Osteoblast (primary cell): ENCODE data around the gene CNKSR3. TPM values are rescaled to one million over a fixed set of nuclear protein-coding genes. Genes with fewer than 3 reads are reported as not detected.

ENCODE experiments used
- DNase-seq: peaks from one replicate; pipeline ENCODE4 v3.0.0; 2011; ENCODE audit warnings: low spot score, mixed read lengths; ENCODE audit not compliant: insufficient read length; ENCODE audit errors: missing footprints
- H2AFZ ChIP-seq: 2 replicates; pipeline ENCODE4 v1.6.0; 2011; ENCODE audit warnings: mild to moderate bottlenecking, low read length
- H3K27ac ChIP-seq: 2 replicates; pipeline ENCODE4 v1.5.1; 2011; ENCODE audit warnings: mild to moderate bottlenecking, low read depth, low read length, moderate library complexity
- H3K27me3 ChIP-seq: 2 replicates; pipeline ENCODE4 v1.6.0; 2012; ENCODE audit warnings: mild to moderate bottlenecking, control low read depth, inconsistent platforms, low read length, moderate library complexity; ENCODE audit not compliant: insufficient read depth
- H3K36me3 ChIP-seq: 2 replicates; pipeline ENCODE4 v1.5.1; 2011; ENCODE audit warnings: mild to moderate bottlenecking, low read length, control low read depth, moderate library complexity; ENCODE audit not compliant: insufficient read depth
- H3K4me1 ChIP-seq: 2 replicates; pipeline ENCODE4 v1.5.1; 2011; ENCODE audit warnings: mild to moderate bottlenecking, low read length, control low read depth, moderate library complexity; ENCODE audit not compliant: insufficient read depth
- H3K4me2 ChIP-seq: 2 replicates; pipeline ENCODE4 v1.6.0; 2011; ENCODE audit warnings: mild to moderate bottlenecking, low read length; ENCODE audit not compliant: insufficient read depth
- H3K4me3 ChIP-seq: fragments of 200-600 bp; sonication (generic); 3 replicates; pipeline ENCODE4 v1.5.1; 2012; ENCODE audit warnings: mild to moderate bottlenecking, low read length, inconsistent platforms; ENCODE audit not compliant: insufficient read depth
- H3K79me2 ChIP-seq: 2 replicates; pipeline ENCODE4 v1.6.0; 2012; ENCODE audit warnings: mild to moderate bottlenecking, low read length, control low read depth, inconsistent platforms; ENCODE audit not compliant: insufficient read depth
- H3K9me3 ChIP-seq: 2 replicates; pipeline ENCODE4 v1.5.1; 2011; ENCODE audit warnings: low read depth, low read length, control low read depth
- H4K20me1 ChIP-seq: 2 replicates; pipeline ENCODE4 v1.6.0; 2012; ENCODE audit warnings: mild to moderate bottlenecking, low read length, control low read depth; ENCODE audit not compliant: insufficient read depth
- CTCF ChIP-seq: IDR thresholded peaks from 2 replicates; pipeline ENCODE4 v1.5.1; 2011; ENCODE audit warnings: mild to moderate bottlenecking, low read depth, low read length, moderate library complexity; ENCODE audit errors: extremely low read depth
- total RNA-seq: library from RNA; depleted of rRNA; stranded (reverse); fragments of >200 nt; gene quantifications from 2 replicates; pipeline ENCODE4 v1.2.3, GENCODE V29; 2012

Gene CNKSR3
- total RNA-seq, 1 donor, result 5.4 TPM

- H2AFZ ChIP-seq, result no peak overlapping the region
- TF ChIP-seq CTCF, result no peak
Measured at GRCh38 chr6:154535851-154536250, 25.4 kb upstream of the CNKSR3 start.

DNA sequence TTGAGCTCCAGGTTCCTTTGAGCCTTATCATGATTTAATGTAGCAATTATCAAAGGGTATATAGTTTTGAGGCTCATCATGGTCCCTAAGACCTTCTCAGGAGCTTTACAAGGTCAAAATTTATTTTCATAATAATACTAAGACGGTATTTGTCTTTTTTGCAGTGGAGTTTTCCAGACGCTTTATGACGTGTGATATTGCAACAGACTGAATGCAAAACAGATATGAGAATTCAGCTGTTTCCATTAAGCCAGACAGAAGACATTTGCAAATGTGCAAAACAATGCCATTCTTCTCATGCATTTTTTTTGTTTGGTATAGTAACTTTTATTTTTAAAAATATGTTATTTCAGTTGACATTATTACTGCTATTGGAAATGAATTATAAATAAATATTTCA lies 24.7 kb upstream of the CNKSR3 start:
- DNase-seq, result no peak
- no peak overlapping the region for H3K4me2 ChIP-seq
- H3K79me2 ChIP-seq, result no peaks in the 10 kb centered on the region
- H3K27ac ChIP-seq, result no peak overlapping the region
- H3K4me1 ChIP-seq, result no peaks in the 10 kb centered on the region
- no peaks in the 10 kb centered on the region for H3K36me3 ChIP-seq
- no peaks in the 10 kb centered on the region for H4K20me1 ChIP-seq
- H2AFZ ChIP-seq, result no peak overlapping the region
- no peaks in the 10 kb centered on the region for H3K27me3 ChIP-seq
- H3K9me3 ChIP-seq, result no peaks in the 10 kb centered on the region
- no peak overlapping the region for H3K4me3 ChIP-seq
- no peak for TF ChIP-seq CTCF

More at GRCh38 chr6:154535851-154536250, 25.4 kb upstream of the CNKSR3 start:
- no peaks in the 10 kb centered on the region for H3K9me3 ChIP-seq
- H3K4me2 ChIP-seq, result no peak overlapping the region
- no peaks in the 10 kb centered on the region for H3K4me1 ChIP-seq
- no peaks in the 10 kb centered on the region for H3K36me3 ChIP-seq
- H3K27me3 ChIP-seq, result no peaks in the 10 kb centered on the region
- no peak overlapping the region for H3K27ac ChIP-seq
- no peak overlapping the region for H3K4me3 ChIP-seq
- DNase-seq, result no peak
- H4K20me1 ChIP-seq, result no peaks in the 10 kb centered on the region
- H3K79me2 ChIP-seq, result no peaks in the 10 kb centered on the region

DNA sequence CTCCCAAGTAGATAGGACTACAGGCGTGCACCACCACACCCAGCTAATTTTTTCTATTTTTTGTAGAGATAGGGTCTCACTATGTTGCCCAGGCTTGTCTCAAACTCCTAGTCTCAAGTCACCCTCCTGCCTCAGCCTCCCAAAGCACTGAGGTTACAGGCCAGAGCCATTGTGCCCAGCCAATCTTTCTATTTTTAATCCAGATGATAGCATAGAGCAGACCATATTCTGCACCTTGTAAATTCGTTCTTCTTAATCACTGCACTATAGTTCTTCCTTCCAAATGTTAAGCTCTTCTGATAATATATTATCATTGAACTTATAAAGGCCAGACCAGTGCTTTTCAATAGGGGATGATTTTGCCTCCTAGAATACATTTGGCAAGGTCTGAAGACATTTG lies 24.0 kb upstream of the CNKSR3 start:
- no peaks in the 10 kb centered on the region for H3K27me3 ChIP-seq
- H3K27ac ChIP-seq, result no peak overlapping the region
- TF ChIP-seq CTCF, result no peak
- no peak overlapping the region for H3K4me2 ChIP-seq
- H4K20me1 ChIP-seq, result no peaks in the 10 kb centered on the region
- no peak overlapping the region for H3K4me3 ChIP-seq
- no peaks in the 10 kb centered on the region for H3K9me3 ChIP-seq
- no peaks in the 10 kb centered on the region for H3K79me2 ChIP-seq
- no peak overlapping the region for H2AFZ ChIP-seq
- DNase-seq, result no peak
- no peaks in the 10 kb centered on the region for H3K36me3 ChIP-seq
- H3K4me1 ChIP-seq, result no peaks in the 10 kb centered on the region

- Histone ChIP-seq H3K27ac (no peak overlapping the region), H3K4me3 (no peak overlapping the region), H3K27me3 (no peaks in the 10 kb centered on the region), H2AFZ (no peak overlapping the region), H3K4me1 (no peaks in the 10 kb centered on the region), H3K36me3 (no peaks in the 10 kb centered on the region), H3K79me2 (no peaks in the 10 kb centered on the region), H4K20me1 (no peaks in the 10 kb centered on the region), H3K4me2 (no peak overlapping the region), H3K9me3 (no peaks in the 10 kb centered on the region)
- no peak for DNase-seq
- TF ChIP-seq CTCF, result no peak
Measured at GRCh38 chr6:154532426-154532825, 21.9 kb upstream of the CNKSR3 start.
